Natural killer cell (primary cell): ENCODE results near the gene CNOT8. TPM values are rescaled to one million over a fixed set of nuclear protein-coding genes. Genes with fewer than 3 reads are reported as not detected.
"Not testable (repeated sequence)": the region's sequence is repeated elsewhere in the genome, so short reads cannot be mapped to it uniquely, and the experiment has no call there.

ENCODE experiments used
- ATAC-seq, 3 donors: fragments of 150-1000 bp in 2 of 3; fragments of 200-7000 bp in 1 of 3; cut with Tn5 transposase; 1 replicate in 1 of 3; 2 replicates in 2 of 3; pipeline ENCODE4 v1.10.0; 2021; ENCODE audit warnings: mild to moderate bottlenecking in 2 of 3, moderate library complexity in 2 of 3
- DNase-seq, 2 donors: peaks; one replicate each; pipeline versions ENCODE4 v3.0.0 to v3.0.0-alpha.2; 2013 to 2021; ENCODE audit warnings: mixed read lengths in 1 of 2
- H3K27ac ChIP-seq: one replicate; pipeline ENCODE4 v1.5.1; 2013; ENCODE audit warnings: mild to moderate bottlenecking, low read length
- H3K27me3 ChIP-seq: one replicate; pipeline ENCODE4 v1.6.1; 2013; ENCODE audit warnings: low read length; ENCODE audit not compliant: control insufficient read depth, insufficient read depth
- H3K36me3 ChIP-seq: one replicate; pipeline ENCODE4 v1.6.1; 2013; ENCODE audit warnings: low read length; ENCODE audit not compliant: control insufficient read depth, insufficient read depth
- H3K4me1 ChIP-seq: one replicate; pipeline ENCODE4 v1.6.1; 2013; ENCODE audit warnings: low read length; ENCODE audit not compliant: control insufficient read depth, insufficient read depth
- H3K4me3 ChIP-seq: one replicate; pipeline ENCODE4 v1.5.1; 2013; ENCODE audit warnings: low read length
- H3K9me3 ChIP-seq: one replicate; pipeline ENCODE4 v1.6.1; 2013; ENCODE audit warnings: low read length; ENCODE audit not compliant: control insufficient read depth, insufficient read depth
- H3K27ac Mint-ChIP-seq, 2 donors: one replicate each; pipeline ENCODE4 v1.8.0; 2022; ENCODE audit warnings: mild to moderate bottlenecking in 2 of 2, mixed read lengths in 2 of 2, moderate library complexity in 1 of 2
- H3K27me3 Mint-ChIP-seq, 2 donors: one replicate each; pipeline ENCODE4 v1.8.0; 2022; ENCODE audit warnings: low read depth in 2 of 2, mixed read lengths in 2 of 2
- H3K36me3 Mint-ChIP-seq: one replicate; pipeline ENCODE4 v1.8.0; 2022; ENCODE audit warnings: mixed read lengths
- H3K4me1 Mint-ChIP-seq, 2 donors: one replicate each; pipeline ENCODE4 v1.8.0; 2022; ENCODE audit warnings: mixed read lengths in 2 of 2
- H3K4me3 Mint-ChIP-seq: one replicate; pipeline ENCODE4 v1.8.0; 2022; ENCODE audit warnings: mild to moderate bottlenecking, moderate library complexity, mixed read lengths
- H3K9me3 Mint-ChIP-seq, 2 donors: one replicate each; pipeline ENCODE4 v1.8.0; 2022; ENCODE audit warnings: mixed read lengths in 2 of 2
- WGBS: methylation state at CpG from one replicate; pipeline ENCODE4 v1.1.7; 2013; ENCODE audit warnings: missing lambda C conversion rate; ENCODE audit not compliant: insufficient coverage; 5-methylcytosine and 5-hydroxymethylcytosine counted together
- intact Hi-C: fragments of 100-400 bp; cut with micrococcal nuclease; formaldehyde crosslinking; loops from one replicate; pipeline ENCODE4 v1.14.2; 2022
- total RNA-seq, 4 donors: library from RNA; stranded (reverse); fragments of 120-200 nt in 1 of 4; gene quantifications; one replicate each; pipeline versions ENCODE4 v1.2.3 to v1.2.4, GENCODE V29; 2013 to 2022
- TF ChIP-seq, protein P1 (sequence below): fragments of 200-600 bp; IDR thresholded peaks from one replicate; pipeline ENCODE4 v1.8.0; 2022; ENCODE audit warnings: antibody characterized with exemption

CNOT8 gene
- total RNA-seq, 3 donors from 2014 or later (not counting 1 experiment from before 2014, with no cell fraction given), result 115 to 128 (median 124) TPM

DNA sequence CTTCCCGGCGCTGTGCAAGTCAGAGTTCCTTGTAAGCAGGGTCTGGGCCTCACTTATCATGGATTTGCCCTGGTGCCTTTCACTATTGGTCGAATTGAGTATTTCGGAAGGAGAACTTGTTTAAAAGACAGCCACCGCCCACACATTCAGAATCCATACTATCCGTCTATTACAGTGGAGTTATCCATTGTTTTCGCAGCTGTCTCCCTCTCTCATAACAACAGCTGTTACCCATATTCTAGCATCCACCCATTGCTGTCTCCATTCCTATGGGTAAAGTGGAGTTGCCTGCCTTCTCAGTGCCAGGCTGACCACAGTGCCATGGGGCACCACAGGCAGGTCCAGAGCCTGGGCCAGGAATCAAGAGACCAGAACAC is 28.2 kb upstream of the CNOT8 start:
- Mint-ChIP-seq H3K36me3 (no peaks in the 10 kb centered on the region), H3K27me3 (no peaks in the 10 kb centered on the region), H3K27ac (peak overlapping the region; percentile 19 to 64), H3K4me3 (no peak overlapping the region), H3K4me1 (peaks cover 16 to 22% of the 10 kb centered on the region in 2 donors), H3K9me3 (no peaks in the 10 kb centered on the region)
- H3K4me3 ChIP-seq, result no peak overlapping the region
- 96% methylated on average over 7 of the region's 7 CpGs for WGBS
- no peak for ATAC-seq
- no peak for DNase-seq
- no peaks in the 10 kb centered on the region for H3K9me3 ChIP-seq
- TF ChIP-seq, protein P1, sequence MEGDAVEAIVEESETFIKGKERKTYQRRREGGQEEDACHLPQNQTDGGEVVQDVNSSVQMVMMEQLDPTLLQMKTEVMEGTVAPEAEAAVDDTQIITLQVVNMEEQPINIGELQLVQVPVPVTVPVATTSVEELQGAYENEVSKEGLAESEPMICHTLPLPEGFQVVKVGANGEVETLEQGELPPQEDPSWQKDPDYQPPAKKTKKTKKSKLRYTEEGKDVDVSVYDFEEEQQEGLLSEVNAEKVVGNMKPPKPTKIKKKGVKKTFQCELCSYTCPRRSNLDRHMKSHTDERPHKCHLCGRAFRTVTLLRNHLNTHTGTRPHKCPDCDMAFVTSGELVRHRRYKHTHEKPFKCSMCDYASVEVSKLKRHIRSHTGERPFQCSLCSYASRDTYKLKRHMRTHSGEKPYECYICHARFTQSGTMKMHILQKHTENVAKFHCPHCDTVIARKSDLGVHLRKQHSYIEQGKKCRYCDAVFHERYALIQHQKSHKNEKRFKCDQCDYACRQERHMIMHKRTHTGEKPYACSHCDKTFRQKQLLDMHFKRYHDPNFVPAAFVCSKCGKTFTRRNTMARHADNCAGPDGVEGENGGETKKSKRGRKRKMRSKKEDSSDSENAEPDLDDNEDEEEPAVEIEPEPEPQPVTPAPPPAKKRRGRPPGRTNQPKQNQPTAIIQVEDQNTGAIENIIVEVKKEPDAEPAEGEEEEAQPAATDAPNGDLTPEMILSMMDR, result no peak
- peaks cover 18% of the 10 kb centered on the region for H3K4me1 ChIP-seq
- H3K27ac ChIP-seq, result no peak overlapping the region
- H3K27me3 ChIP-seq, result no peaks in the 10 kb centered on the region
- intact Hi-C loops, result no loop called here
- no peaks in the 10 kb centered on the region for H3K36me3 ChIP-seq

DNA sequence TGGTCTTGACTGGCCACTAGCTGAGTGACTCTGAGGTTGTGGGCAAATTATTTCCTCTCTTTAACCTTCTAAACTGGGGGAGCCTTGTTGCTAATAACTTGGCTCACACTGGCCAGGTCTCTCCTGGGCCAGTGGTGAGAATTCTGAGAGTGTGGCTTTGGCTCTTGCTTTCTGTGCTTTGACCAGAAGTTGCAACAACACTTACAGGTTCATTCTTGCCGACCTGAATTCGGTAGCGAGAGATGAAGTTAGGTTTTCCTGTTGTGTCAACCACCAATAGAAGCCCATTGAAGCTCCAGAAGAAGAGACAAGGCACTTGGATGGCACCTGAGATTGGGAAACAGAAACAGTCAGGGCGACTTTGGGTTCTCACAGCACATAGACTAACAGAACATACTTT is 27.8 kb upstream of the CNOT8 start:
- ATAC-seq, result no peak
- TF ChIP-seq, protein P1, result no peak
- Histone ChIP-seq H3K9me3 (no peaks in the 10 kb centered on the region), H3K36me3 (no peaks in the 10 kb centered on the region), H3K27me3 (no peaks in the 10 kb centered on the region), H3K4me3 (no peak overlapping the region), H3K4me1 (peaks cover 18% of the 10 kb centered on the region), H3K27ac (no peak overlapping the region)
- Mint-ChIP-seq H3K27me3 (no peaks in the 10 kb centered on the region), H3K9me3 (no peaks in the 10 kb centered on the region), H3K4me1 (peaks cover 16 to 22% of the 10 kb centered on the region in 2 donors), H3K36me3 (no peaks in the 10 kb centered on the region), H3K4me3 (no peak overlapping the region), H3K27ac (peak overlapping the region; percentile 19 to 64)
- DNase-seq, result no peak
- intact Hi-C loops, result no loop called here
- 92% methylated on average over 4 of the region's 4 CpGs for WGBS

DNA sequence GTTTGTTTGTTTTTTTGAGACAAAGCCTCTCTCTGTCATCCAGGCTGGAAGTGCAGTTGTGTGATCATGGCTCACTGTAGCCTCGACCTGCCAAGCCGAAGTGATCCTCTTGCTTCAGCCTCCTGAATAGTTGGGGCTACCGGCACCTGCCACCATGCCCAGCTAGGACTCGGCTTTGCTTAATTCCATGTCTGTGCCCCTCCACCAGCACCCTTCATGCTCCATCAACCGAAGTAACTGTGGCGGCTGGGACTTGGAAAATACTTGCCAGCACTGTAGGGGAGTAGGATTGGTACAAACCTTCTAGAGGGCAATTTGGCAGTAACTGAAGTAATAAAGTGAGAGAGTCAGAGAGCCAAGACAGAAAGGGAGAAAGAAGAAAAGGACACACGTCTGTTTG is 27.0 kb upstream of the CNOT8 start:
- Mint-ChIP-seq H3K9me3 (no peaks in the 10 kb centered on the region), H3K4me1 (peaks cover 16 to 22% of the 10 kb centered on the region in 2 donors), H3K4me3 (no peak overlapping the region), H3K27ac (no peak overlapping the region), H3K27me3 (no peaks in the 10 kb centered on the region), H3K36me3 (no peaks in the 10 kb centered on the region)
- H3K36me3 ChIP-seq, result no peaks in the 10 kb centered on the region
- H3K27ac ChIP-seq, result no peak overlapping the region
- H3K27me3 ChIP-seq, result no peaks in the 10 kb centered on the region
- intact Hi-C loops, result no loop called here
- ATAC-seq, result no peak
- no peak for DNase-seq
- H3K4me1 ChIP-seq, result peaks cover 18% of the 10 kb centered on the region
- TF ChIP-seq, protein P1, result no peak
- 96% methylated on average over 6 of the region's 7 CpGs for WGBS
- no peak overlapping the region for H3K4me3 ChIP-seq
- H3K9me3 ChIP-seq, result no peaks in the 10 kb centered on the region

DNA sequence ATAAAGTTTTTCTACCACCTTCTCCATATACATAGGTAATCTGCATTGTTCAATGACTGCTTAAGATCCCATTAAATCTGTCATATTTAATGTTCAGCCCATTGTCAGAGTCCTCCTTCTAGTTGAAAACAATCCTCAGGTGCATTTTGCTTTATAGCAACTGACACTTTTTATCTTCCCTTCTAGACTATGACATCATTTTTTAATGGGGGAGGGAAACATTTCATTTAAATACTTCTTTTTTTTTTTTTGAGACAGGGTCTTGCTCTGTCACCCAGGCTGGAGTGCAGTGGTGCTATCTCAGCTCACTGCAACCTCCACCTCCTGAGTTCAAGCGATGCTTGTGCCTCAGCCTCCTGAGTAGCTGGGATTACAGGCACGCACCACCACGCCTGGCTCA is 25.6 kb upstream of the CNOT8 start:
- H3K27me3 ChIP-seq, H3K4me3 Mint-ChIP-seq, DNase-seq, H3K36me3 Mint-ChIP-seq, H3K4me3 ChIP-seq, H3K27me3 Mint-ChIP-seq, intact Hi-C loops, H3K27ac ChIP-seq, H3K9me3 ChIP-seq, H3K9me3 Mint-ChIP-seq, H3K27ac Mint-ChIP-seq, H3K36me3 ChIP-seq, ATAC-seq: not testable (repeated sequence)
- peaks cover 16 to 22% of the 10 kb centered on the region in 2 donors for H3K4me1 Mint-ChIP-seq
- H3K4me1 ChIP-seq, result peaks cover 18% of the 10 kb centered on the region
- WGBS, result 97% methylated on average over 3 of the region's 3 CpGs
